Neutrophil (primary cell): ENCODE measurements around the gene CD180.

ENCODE experiments used
- H3K27ac ChIP-seq: fragments of 200-600 bp; sonication (generic); 2 replicates; pipeline ENCODE4 v1.5.1; 2016; ENCODE audit warnings: mild to moderate bottlenecking, moderate library complexity
- H3K27me3 ChIP-seq: fragments of 200-600 bp; sonication (generic); 2 replicates; pipeline ENCODE4 v1.6.0; 2016; ENCODE audit warnings: mild to moderate bottlenecking
- H3K36me3 ChIP-seq: fragments of 200-600 bp; sonication (generic); 2 replicates; pipeline ENCODE4 v1.5.1; 2017
- H3K4me1 ChIP-seq, 2 experiments: fragments of 200-600 bp in 1 of 2; sonication (generic) in 1 of 2; 1 replicate in 1 of 2; 2 replicates in 1 of 2; pipeline versions ENCODE4 v1.5.1 to v1.6.1; 2013 to 2016; ENCODE audit warnings: low read depth in 1 of 2, low read length in 1 of 2, mild to moderate bottlenecking in 1 of 2, moderate library complexity in 1 of 2; ENCODE audit not compliant: control insufficient read depth in 1 of 2, insufficient read depth in 1 of 2
- H3K4me3 ChIP-seq, 2 experiments: fragments of 200-600 bp in 1 of 2; sonication (generic) in 1 of 2; 1 replicate in 1 of 2; 2 replicates in 1 of 2; pipeline ENCODE4 v1.5.1; 2013 to 2016; ENCODE audit warnings: low read depth in 1 of 2, low read length in 1 of 2, mild to moderate bottlenecking in 1 of 2, moderate library complexity in 1 of 2
- H3K9me3 ChIP-seq: fragments of 200-600 bp; sonication (generic); 2 replicates; pipeline ENCODE4 v1.5.1; 2016
- TF ChIP-seq, protein P1 (sequence below): fragments of 200-600 bp; sonication (generic); IDR thresholded peaks from 2 replicates; pipeline ENCODE4 v1.5.1; 2016; ENCODE audit warnings: antibody characterized with exemption

The CD180 gene

DNA sequence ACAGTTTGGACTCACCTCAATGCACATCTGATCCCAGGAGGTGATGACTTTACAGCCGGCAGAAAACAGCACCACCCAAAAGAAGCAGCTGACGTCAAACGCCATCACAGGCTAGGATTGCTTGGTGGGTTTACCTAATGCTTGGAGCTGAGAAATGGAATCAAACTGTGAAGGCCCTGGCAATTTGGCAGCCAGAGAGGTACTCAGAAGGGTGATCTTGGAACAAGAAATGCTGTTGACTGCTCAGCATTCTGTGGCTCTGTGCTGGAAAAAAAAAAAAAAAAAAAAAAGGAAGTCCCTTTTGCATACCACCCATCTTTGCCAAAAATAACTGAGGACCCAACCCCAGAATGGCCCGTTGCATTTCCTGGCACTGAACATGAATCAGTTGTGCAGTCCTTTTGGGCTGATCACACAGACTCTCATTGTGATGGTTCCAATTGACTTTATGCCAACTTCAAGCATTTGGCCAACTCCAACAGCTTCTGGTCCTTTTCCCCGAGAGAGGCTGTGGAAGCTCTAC lies at the start of gene CD180:
TSS of gene CD180 (minus strand) at position 263 of the 523 bp plus-strand sequence. CDS start at position 105, 158 bp downstream.
- Histone ChIP-seq H3K27ac (no peak within 1 kb of the TSS), H3K36me3 (no peaks in the 10 kb centered on the region), H3K4me1 (peaks cover 22 to 33% of the 10 kb centered on the region in 2 experiments), H3K9me3 (no peaks in the 10 kb centered on the region), H3K27me3 (no peaks in the 10 kb centered on the region), H3K4me3 (no peak within 1 kb of the TSS)
- TF ChIP-seq, protein P1, sequence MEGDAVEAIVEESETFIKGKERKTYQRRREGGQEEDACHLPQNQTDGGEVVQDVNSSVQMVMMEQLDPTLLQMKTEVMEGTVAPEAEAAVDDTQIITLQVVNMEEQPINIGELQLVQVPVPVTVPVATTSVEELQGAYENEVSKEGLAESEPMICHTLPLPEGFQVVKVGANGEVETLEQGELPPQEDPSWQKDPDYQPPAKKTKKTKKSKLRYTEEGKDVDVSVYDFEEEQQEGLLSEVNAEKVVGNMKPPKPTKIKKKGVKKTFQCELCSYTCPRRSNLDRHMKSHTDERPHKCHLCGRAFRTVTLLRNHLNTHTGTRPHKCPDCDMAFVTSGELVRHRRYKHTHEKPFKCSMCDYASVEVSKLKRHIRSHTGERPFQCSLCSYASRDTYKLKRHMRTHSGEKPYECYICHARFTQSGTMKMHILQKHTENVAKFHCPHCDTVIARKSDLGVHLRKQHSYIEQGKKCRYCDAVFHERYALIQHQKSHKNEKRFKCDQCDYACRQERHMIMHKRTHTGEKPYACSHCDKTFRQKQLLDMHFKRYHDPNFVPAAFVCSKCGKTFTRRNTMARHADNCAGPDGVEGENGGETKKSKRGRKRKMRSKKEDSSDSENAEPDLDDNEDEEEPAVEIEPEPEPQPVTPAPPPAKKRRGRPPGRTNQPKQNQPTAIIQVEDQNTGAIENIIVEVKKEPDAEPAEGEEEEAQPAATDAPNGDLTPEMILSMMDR: no peak

DNA sequence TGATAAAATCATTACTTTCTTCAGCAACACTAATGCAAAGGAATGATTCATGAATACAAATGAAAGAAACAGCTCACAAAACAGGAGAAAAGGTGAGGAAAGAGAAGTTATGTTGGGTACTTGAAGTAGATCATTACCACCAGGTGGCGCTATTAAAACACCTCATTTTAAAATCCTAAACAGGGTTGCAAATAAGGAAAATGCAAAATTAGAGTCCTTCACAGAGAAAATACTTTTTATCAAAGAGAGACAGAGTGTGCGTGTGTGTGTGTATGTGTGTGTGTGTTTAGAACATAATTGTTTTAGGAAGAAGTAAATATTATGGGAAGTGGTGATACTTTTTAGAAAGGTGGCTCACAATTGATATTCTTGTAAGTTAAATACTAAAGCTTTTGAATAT lies 49.5 kb upstream of the CD180 start:
- no peaks in the 10 kb centered on the region for H3K9me3 ChIP-seq
- no peak overlapping the region for H3K27ac ChIP-seq
- no peaks in the 10 kb centered on the region for H3K27me3 ChIP-seq
- H3K4me3 ChIP-seq: no peak overlapping the region
- TF ChIP-seq, protein P1: peak; percentile 50
- peaks cover 0 to 6% of the 10 kb centered on the region in 2 experiments for H3K4me1 ChIP-seq
- no peaks in the 10 kb centered on the region for H3K36me3 ChIP-seq

DNA sequence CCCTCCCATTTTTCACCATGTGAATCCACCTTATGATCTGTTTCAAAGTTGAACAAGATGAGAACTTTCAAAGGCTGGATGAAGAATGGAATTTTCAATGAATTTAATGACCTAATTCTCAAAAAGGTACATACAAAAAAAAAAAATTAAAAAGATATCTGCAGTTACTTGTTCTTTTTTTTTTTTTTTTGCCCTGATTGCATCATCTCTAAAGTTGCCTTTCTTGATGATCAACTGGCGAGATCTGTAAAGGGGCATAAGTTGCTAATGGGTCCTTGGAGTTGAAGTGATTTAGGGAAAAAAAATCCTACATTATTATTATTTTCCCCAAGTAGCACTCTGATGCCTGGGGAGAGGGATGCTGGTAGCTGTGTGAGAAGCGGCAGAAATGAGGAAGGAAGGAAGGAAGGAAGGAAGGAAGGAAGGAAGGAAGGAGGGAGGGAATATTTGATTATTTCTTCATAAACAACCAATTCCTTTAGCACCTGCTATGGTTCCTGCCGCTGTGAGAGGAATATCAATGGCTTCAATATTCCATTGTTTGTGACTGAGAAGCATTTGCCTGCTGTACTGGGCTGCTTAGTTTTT lies 48.8 kb upstream of the CD180 start:
- Histone ChIP-seq H3K4me1 (peaks cover 0 to 6% of the 10 kb centered on the region in 2 experiments), H3K27me3 (no peaks in the 10 kb centered on the region), H3K36me3 (no peaks in the 10 kb centered on the region), H3K4me3 (no peak overlapping the region), H3K27ac (no peak overlapping the region), H3K9me3 (no peaks in the 10 kb centered on the region)
- TF ChIP-seq, protein P1: no peak

DNA sequence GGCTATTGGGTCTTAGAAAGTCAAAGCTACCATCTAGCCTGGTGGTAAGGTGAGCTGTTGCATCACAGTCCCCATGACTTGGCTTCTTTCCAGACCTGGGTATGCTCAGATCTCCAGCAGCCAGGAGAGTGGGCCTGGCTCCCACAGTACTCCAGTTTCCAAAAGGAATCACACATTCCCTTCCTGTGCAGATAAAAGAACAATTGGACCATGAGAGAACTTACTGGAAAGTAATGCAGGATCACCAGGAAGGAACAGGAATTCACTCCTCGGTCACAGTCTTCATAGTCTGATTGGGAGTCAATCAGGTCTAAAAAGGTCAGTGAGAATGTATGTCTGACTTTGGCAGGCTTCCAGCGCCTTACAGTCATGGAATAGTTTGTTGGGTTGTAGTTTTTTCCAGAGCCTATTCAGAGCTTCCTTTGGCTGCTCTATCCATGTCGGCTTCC lies 47.8 kb upstream of the CD180 start:
- TF ChIP-seq, protein P1: no peak
- Histone ChIP-seq H3K27me3 (no peaks in the 10 kb centered on the region), H3K27ac (no peak overlapping the region), H3K9me3 (no peaks in the 10 kb centered on the region), H3K36me3 (no peaks in the 10 kb centered on the region), H3K4me1 (peaks cover 0 to 6% of the 10 kb centered on the region in 2 experiments), H3K4me3 (no peak overlapping the region)

DNA sequence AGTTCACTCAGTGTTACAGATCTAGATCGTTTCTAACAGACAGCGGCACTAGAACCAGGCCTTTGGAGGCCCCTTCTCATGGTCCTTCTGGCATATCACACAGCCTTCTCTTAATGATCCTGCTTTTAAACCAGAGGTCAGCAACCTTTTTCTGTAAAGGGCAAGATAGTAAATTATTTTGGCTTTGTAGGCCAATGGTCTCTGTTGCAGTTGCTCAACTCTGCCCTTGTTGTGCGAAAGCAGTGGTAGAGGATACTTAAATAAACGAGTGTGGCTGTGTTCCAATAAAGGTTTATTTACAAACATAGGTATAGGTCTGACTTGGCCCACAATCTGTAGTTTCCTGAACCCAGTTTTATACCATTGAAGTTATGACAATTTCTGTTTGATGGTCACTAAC lies 47.3 kb upstream of the CD180 start:
- peaks cover 0 to 6% of the 10 kb centered on the region in 2 experiments for H3K4me1 ChIP-seq
- H3K27ac ChIP-seq: no peak overlapping the region

More for the DNA sequence above, 47.3 kb upstream of the CD180 start:
- no peaks in the 10 kb centered on the region for H3K9me3 ChIP-seq
- no peaks in the 10 kb centered on the region for H3K27me3 ChIP-seq
- TF ChIP-seq, protein P1: no peak
- no peaks in the 10 kb centered on the region for H3K36me3 ChIP-seq
- H3K4me3 ChIP-seq: no peak overlapping the region
